Measurements from ENCODE around the gene NR5A2.

GRCh38 chr1:200075938-200076546 lies 48.5 kb downstream of the NR5A2 start:
- TF ChIP-seq CTCF (optimal IDR thresholded peaks at IDR 0.05 in 1 of 3, IDR thresholded peaks at IDR 0.05 in 1 of 3, conservative IDR thresholded peaks at IDR 0.05 in 1 of 3; ENCODE audit: extremely low read depth in 1 of 3, insufficient read depth in 2 of 3, low read length in 3 of 3), result no peak
- TF ChIP-seq EZH2 (IDR thresholded peaks at IDR 0.05; ENCODE audit: low read length), result no peak

All from keratinocyte (primary cell).